KOPT-K1 (cell line): ENCODE measurements around the gene BHMT2.

Source experiments
- H3K27ac ChIP-seq: fragments of 200-600 bp; sonication (generic); 2 replicates; pipeline ENCODE4 v1.5.1; 2016; ENCODE audit warnings: antibody characterized with exemption, mild to moderate bottlenecking, low read depth, low read length; ENCODE audit not compliant: poor library complexity, severe bottlenecking
- H3K36me3 ChIP-seq: fragments of 200-600 bp; sonication (generic); 2 replicates; pipeline ENCODE4 v1.5.1; 2017; ENCODE audit warnings: antibody characterized with exemption, mild to moderate bottlenecking, low read length, moderate library complexity; ENCODE audit not compliant: insufficient read depth
- H3K9me3 ChIP-seq: fragments of 200-600 bp; sonication (generic); 2 replicates; pipeline ENCODE4 v1.5.1; 2017; ENCODE audit warnings: antibody characterized with exemption, low read length, mild to moderate bottlenecking; ENCODE audit not compliant: insufficient read depth, poor library complexity, severe bottlenecking

BHMT2 gene, protein sequence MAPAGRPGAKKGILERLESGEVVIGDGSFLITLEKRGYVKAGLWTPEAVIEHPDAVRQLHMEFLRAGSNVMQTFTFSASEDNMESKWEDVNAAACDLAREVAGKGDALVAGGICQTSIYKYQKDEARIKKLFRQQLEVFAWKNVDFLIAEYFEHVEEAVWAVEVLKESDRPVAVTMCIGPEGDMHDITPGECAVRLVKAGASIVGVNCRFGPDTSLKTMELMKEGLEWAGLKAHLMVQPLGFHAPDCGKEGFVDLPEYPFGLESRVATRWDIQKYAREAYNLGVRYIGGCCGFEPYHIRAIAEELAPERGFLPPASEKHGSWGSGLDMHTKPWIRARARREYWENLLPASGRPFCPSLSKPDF

DNA sequence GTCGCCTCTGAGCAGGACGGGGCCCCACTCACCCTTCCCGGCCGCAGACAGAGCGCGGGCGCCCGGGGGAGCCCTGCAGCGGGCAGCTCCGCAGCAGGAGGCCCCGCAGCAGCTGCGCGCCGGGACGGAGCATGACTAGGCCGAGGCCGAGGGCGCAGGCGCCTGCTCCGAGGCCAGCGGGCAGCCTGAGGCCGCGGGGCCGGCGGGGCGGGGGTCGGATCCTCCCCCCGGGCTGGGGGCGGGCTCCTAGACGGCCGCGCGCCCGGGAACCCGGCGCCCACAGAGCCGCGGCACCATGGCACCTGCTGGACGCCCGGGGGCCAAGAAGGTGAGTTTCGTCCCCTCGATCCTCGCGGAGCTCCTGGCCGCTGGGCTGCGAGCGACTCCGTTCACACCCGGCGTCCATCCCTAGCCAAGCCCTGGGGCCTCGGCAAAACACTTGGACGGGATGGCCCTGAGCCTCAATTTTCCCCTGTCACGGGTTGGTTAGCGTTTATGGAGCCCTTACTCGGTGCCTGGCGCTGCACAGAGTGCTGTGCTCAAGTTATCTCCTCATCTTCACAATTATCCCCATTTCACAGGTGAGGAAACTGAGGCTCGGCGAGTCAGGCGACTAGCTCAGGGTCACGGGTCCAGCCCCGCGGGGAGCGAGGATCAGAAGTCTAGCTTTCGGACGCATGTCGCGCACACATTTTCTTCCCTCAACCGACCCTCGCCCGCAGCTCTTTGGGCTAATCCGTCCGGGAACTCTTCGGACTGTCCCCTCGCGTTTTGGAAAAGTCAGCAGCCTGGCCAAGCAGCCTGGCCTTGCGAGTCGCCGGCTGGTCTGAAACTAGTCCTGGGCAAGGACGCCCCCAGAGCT lies at the start of gene BHMT2, which contains the start of gene DMGDH:
Gene BHMT2 (plus strand): TSS at position 280 of the 862 bp plus-strand sequence. CDS start 16 bp downstream, at position 296.
Gene DMGDH (minus strand): TSS at position 187 of the 862 bp plus-strand sequence. CDS start 54 bp downstream, at position 133.
- no peaks in the 10 kb centered on the region for H3K36me3 ChIP-seq
- no peak within 1 kb of the TSS for H3K27ac ChIP-seq
- H3K9me3 ChIP-seq = peaks cover 8% of the 10 kb centered on the region

DNA sequence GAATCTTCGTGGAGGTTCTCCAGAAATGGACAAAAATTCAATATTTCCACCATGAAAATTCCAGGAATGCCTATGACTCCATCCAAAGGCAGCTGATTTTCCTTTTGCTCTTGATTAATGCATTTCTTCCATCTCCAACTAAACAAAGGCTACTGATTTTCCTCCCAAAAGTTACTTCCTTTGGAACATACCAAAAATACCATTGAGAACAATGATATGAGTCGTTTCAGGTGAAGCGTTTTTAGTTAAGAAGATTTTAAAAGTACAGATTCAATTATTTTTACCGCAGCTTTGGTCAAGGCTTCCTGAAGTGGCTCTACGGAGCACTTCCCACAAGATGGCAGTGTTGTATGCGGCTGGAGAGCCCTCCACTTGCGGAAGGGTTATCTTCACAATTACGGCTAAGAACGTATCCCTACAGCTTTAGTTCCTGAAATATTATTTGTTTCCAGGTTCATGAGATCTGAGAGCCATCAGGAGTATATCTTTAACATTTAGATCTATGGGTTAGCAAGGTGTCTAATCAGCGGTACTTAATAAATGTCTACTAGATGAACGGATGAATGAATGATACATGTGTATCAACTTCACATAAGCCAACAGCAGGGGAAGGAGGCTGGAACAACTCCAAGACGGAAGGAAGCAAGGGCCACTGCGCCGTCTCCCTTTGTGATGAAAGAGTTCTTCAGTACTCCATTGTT lies 48.6 kb upstream of the BHMT2 start:
- no peaks in the 10 kb centered on the region for H3K36me3 ChIP-seq
- no peaks in the 10 kb centered on the region for H3K9me3 ChIP-seq
- H3K27ac ChIP-seq = no peak overlapping the region

DNA sequence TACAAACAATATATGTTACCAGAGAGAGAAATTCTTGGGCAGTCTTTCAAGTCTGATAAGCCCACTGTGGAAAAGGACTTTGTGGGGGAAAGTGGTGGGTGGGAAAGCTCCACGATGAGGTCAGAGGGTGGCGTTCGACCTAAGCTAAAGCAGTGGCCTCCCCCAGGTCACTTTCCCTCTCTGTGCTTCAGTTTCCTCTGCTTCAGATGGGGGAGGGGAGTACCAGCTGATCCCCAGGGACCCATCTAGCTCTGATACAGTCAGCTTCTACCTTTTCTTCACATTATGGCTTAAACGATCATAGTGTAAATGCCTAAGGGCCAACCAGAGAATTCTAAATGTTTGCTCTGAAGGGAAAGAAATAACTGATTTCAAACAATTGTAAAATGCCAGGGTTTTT lies 47.8 kb upstream of the BHMT2 start:
- no peaks in the 10 kb centered on the region for H3K36me3 ChIP-seq
- H3K27ac ChIP-seq = no peak overlapping the region
- H3K9me3 ChIP-seq = no peaks in the 10 kb centered on the region

DNA sequence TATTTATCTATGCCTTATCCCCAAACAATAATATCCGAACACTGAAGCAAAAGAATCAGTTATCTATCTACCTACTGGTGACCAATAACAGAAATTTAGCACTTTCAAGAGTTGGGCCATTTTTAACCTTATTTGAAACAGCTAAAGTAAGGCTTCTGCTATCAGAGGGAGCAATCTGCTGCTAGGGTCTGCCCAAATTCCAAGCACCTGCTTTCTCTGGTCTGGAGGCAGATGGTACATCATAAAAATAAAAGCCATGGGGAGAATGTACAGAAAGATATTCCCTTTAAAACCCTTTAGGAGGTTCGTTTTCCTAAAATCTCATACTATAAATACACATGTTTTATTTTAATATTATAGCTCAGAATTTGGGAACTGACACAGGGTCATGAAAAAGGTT lies 46.8 kb upstream of the BHMT2 start:
- Histone ChIP-seq H3K27ac (no peak overlapping the region), H3K36me3 (no peaks in the 10 kb centered on the region), H3K9me3 (no peaks in the 10 kb centered on the region)

DNA sequence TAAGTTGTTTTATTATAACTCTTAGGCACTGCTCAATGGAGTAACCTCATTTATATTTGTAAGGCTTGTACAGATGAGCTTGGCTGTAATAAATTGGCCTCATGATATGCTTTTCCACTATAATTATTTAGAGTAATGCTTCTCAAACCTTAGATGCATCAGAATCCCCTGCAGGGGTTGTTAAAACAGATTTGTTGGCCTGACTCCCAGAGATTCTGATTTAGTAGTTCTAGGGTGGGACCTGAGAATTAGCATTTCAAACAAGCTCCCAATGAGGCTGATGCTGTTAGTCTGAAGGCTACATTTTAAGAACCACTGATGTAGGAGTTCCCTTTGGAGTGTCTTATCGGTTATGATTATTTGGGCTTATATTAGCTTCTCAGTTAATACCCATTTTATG lies 46.2 kb upstream of the BHMT2 start:
- H3K36me3 ChIP-seq = no peaks in the 10 kb centered on the region
- no peaks in the 10 kb centered on the region for H3K9me3 ChIP-seq
- H3K27ac ChIP-seq = no peak overlapping the region

DNA sequence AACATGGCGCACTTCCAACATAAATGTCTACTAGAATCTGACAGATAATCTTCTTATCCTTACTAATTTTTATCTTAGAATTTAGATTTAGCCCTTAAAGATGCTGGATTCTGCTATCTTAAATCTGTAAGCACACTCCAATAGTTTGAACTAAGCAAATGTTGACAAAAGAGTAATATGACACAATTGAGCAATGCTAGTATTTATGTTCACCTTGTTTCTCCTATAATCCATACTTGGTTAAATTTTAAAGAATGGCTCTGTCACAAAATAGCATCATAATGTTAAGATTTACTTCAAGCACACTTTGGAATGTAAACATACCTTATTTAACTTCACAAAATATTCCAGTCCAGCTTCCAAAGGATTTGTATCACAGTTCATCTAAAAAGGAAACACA lies 45.6 kb upstream of the BHMT2 start:
- Histone ChIP-seq H3K9me3 (no peaks in the 10 kb centered on the region), H3K27ac (no peak overlapping the region), H3K36me3 (no peaks in the 10 kb centered on the region)

DNA sequence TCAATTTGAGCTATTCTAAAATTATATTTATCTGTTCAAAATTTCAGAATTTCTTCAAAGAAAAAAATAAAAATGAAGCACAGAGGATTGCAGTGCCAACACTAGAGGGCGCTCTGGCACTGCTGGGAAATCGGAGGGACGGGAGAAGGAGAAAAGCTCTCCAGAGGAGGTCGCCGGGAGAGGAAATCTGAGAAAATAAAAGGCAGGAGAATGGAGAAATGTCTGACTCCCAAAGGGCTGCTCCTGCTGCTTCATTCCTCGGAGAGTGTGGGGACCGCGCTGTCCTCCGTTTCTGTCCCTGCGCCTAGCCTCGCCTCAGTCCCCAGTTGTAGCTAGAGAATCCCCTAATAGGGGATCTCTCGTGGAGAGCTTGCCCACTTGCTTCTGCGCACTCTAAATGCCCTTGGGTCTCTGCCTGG lies 44.5 kb upstream of the BHMT2 start:
- Histone ChIP-seq H3K27ac (no peak overlapping the region), H3K36me3 (no peaks in the 10 kb centered on the region), H3K9me3 (no peaks in the 10 kb centered on the region)

DNA sequence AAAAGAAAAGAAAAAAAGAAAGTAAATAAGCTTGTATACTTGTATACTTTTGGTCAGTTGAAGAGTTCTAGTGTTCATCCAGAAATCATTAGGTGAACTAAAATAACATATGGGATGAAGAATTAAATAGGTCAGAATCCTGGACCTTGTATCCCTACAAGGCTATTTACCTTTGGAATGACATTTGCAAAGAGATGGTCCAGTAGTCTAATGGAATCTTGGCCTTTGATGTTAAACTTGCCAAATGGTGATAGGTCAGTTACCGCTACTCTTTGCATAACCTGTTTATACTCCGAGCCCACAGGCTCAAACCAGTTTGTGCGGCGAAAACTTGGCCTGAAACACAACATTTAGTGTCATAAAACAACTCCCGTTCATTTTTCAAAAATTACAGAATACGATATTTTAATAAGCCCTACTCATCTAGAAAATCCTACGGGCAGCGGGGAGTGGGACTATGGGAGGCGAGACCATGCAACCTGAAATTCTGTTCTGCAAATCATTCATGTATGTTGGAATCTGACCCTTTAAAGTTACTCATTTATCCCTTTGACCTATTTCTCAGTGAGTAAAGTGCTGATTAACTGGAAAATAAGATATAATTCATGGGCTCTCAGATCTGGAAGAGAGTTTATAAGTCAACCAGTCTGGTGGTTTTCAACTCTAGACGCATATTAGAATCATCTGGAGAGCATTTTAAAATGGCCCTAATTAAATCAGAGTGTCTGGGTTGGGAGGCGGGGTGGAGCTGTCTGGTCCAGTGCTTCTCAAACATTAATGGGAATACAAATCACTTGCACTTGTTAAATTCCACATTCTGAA lies 38.7 kb upstream of the BHMT2 start:
- H3K9me3 ChIP-seq = no peaks in the 10 kb centered on the region
- H3K27ac ChIP-seq = no peak overlapping the region
- H3K36me3 ChIP-seq = no peaks in the 10 kb centered on the region

DNA sequence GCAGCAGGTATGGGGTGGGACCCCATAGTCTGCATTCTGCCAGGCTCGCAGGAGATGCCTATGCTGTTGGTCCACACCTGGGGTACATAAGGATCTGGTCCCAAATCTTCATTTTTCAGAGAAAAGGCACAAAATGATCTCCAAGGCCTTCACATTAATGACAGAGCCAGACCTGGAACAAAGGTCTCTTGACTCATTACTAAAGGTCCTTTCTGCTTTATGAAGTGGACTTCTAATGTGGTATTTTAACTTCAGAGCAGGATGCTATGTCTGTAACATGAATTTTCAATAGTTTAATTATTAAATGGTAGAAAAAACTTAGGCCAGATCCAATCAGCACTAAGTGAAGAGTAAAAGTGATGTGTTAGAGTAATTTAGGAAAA lies 38.1 kb upstream of the BHMT2 start:
- Histone ChIP-seq H3K36me3 (no peaks in the 10 kb centered on the region), H3K9me3 (no peaks in the 10 kb centered on the region), H3K27ac (no peak overlapping the region)

DNA sequence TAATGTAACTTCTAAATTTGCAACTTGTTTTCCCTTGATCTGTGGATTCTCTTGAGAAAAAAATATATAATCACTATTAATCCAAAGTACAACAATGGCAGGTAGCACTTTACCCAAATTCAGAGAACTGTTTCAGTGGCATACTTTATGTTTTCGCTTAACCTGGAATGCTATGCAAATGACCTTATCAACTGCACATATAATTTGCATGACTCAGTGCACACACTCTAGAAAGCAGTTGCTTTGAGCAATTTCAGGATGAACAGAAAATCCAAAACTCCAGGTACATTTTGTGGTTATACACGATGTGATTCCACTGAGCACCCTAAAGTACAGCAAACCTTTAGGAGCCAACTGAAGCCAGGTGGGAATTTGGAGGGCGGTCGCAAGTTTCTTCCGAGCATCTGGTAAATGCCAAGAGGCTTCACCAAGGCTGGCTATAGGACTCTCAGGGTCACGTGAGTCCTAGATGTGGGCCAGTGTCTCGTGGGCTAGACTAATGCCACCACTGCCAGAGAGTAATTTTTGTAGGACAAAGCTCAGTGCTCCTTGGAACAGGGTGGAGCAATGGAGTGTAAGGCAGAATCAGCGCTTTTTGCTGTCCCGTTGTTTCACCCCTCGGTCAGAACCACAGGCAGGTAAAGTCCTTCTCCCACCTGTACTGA lies 37.4 kb upstream of the BHMT2 start:
- peaks cover 6% of the 10 kb centered on the region for H3K9me3 ChIP-seq
- no peaks in the 10 kb centered on the region for H3K36me3 ChIP-seq
- no peak overlapping the region for H3K27ac ChIP-seq

DNA sequence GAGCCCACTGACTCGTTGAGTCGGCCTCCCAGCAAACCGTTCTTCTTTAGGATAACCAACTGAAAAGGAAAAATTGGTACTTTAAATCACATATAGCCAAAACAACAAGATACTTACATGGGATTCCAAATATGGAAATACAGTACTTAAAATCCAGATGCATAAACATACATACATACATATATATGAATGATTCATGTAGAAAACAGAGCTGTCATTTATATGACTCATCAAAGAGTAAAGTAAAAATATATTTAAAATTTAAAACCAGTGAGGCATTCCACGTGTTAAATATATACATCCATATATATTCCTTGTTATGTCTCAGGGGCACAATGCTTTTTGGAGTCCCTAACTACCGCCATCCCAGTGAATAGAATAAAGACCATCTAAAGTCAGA lies 36.8 kb upstream of the BHMT2 start:
- no peak overlapping the region for H3K27ac ChIP-seq
- no peaks in the 10 kb centered on the region for H3K36me3 ChIP-seq
- peaks cover 6% of the 10 kb centered on the region for H3K9me3 ChIP-seq

DNA sequence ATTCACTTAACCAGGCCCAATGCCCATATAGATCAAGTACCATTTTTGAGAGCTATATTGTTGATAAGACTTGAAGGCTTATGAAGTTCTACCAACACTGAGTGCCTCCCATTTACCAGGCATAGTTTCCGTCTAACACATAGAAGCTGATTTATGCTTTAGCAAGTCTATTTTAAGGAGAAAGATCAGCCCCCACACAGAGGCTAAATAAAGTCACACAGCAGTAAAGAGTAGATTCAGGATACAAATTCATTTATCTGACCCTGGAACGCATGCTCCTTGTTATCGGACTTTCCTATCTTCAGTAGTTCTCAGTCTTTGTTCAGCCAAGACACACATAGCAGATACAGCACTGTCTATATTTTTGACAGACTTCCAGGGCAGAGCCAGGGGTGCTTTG lies 34.3 kb upstream of the BHMT2 start:
- Histone ChIP-seq H3K9me3 (peaks cover 6% of the 10 kb centered on the region), H3K36me3 (no peaks in the 10 kb centered on the region), H3K27ac (no peak overlapping the region)

DNA sequence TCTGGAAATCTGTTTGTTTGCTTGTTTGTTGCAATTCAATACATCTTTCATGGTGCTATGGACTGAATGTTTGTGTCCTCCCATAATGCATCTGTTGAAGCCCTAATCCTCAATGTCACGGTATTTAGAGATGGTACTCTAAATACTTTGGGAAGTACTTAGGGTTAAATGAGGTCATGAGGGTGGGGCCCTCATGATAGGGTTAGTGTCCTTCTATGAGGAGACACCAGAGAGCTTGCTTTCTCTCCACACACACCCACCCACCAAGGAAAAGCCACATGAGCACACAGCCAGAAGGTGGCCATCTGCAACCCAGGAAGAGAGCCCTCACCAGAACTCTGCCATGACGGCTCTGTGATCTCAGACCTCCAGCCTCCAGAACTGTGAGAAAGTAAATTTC lies 32.8 kb upstream of the BHMT2 start:
- Histone ChIP-seq H3K27ac (no peak overlapping the region), H3K36me3 (no peaks in the 10 kb centered on the region), H3K9me3 (peaks cover 6% of the 10 kb centered on the region)

DNA sequence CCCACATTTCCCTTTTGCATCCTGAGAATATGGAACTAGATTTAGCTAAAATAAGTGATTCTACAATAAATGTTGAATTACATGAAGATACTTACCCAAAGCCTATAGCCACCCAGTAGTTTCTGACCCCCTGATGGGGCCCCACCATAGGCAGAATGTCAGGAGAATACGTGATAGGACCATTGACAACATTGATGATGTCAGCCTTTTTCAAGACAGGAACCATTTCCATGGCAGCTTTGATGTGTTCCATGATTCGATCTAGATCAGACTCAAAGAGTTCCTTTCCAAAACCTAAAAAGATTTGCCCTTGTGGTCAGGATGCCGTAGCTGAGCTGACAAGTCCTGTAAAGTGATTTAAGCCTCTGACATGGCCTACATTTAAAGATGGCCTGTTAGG lies 27.4 kb upstream of the BHMT2 start:
- no peak overlapping the region for H3K27ac ChIP-seq
- no peaks in the 10 kb centered on the region for H3K9me3 ChIP-seq

More for the DNA sequence above, 27.4 kb upstream of the BHMT2 start:
- no peaks in the 10 kb centered on the region for H3K36me3 ChIP-seq
